ENCODE measurements around the gene COA6.

DNA sequence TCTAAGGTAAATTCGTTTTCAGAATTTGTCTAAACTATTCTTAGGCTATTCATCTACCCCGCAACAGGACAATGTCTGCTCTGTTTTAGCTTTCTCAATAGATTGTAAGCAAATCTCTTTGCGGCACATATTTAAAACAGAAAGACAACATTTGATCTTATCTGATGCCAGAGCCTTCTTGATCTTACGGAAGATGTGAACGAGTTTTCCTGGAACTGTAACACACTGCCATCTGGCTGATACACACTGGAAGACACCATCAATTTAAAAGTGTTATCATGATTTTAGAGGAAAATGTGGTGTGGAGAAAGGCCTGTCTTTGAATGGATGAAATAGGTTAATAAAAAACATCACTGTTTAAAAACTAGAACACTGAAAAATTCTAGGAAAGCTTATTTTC lies 36.1 kb downstream of the COA6 start:
- TF ChIP-seq, protein P1, sequence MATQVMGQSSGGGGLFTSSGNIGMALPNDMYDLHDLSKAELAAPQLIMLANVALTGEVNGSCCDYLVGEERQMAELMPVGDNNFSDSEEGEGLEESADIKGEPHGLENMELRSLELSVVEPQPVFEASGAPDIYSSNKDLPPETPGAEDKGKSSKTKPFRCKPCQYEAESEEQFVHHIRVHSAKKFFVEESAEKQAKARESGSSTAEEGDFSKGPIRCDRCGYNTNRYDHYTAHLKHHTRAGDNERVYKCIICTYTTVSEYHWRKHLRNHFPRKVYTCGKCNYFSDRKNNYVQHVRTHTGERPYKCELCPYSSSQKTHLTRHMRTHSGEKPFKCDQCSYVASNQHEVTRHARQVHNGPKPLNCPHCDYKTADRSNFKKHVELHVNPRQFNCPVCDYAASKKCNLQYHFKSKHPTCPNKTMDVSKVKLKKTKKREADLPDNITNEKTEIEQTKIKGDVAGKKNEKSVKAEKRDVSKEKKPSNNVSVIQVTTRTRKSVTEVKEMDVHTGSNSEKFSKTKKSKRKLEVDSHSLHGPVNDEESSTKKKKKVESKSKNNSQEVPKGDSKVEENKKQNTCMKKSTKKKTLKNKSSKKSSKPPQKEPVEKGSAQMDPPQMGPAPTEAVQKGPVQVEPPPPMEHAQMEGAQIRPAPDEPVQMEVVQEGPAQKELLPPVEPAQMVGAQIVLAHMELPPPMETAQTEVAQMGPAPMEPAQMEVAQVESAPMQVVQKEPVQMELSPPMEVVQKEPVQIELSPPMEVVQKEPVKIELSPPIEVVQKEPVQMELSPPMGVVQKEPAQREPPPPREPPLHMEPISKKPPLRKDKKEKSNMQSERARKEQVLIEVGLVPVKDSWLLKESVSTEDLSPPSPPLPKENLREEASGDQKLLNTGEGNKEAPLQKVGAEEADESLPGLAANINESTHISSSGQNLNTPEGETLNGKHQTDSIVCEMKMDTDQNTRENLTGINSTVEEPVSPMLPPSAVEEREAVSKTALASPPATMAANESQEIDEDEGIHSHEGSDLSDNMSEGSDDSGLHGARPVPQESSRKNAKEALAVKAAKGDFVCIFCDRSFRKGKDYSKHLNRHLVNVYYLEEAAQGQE (IDR thresholded peaks at IDR 0.05; ENCODE audit: insufficient read depth in 1 of 2, low read depth in 2 of 2, low read length in 2 of 2): no peak
- TF ChIP-seq TAF1 (IDR thresholded peaks at IDR 0.05; ENCODE audit: borderline replicate concordance, insufficient read depth, low read length): no peak
- TF ChIP-seq POLR2AphosphoS5 (IDR thresholded peaks at IDR 0.05; ENCODE audit: low read depth, low read length): no peak
